Left cardiac atrium (tissue), 4 donors: ENCODE results near the gene ITPA. TPM values are rescaled to one million over a fixed set of nuclear protein-coding genes. Genes with fewer than 3 reads are reported as not detected.
A peak's percentile ranks its signal among the peaks of the same experiment; 100 is the strongest.
"Not testable (repeated sequence)": the region's sequence is repeated elsewhere in the genome, so short reads cannot be mapped to it uniquely, and the experiment has no call there.

Experiments
- ATAC-seq, 2 donors: fragments of 200-7000 bp; cut with Tn5 transposase; one replicate each; pipeline ENCODE4 v1.9.1; 2020; ENCODE audit warnings: mild to moderate bottlenecking in 2 of 2, moderate library complexity in 2 of 2
- DNase-seq: peaks from one replicate; pipeline ENCODE4 v3.0.0-alpha.2; 2020
- intact Hi-C, 2 donors: fragments of 100-400 bp; cut with DNase I; formaldehyde crosslinking; loops; one replicate each; pipeline versions ENCODE4 v1.14.1 to v1.15.1; 2022 to 2023
- total RNA-seq, 2 donors: library from RNA; stranded (reverse); fragmentation: NEBNext Ultra II Directional; extraction: Animal tissue kit (Norgen Biotek cat#: 25700); gene quantifications; one replicate each; pipeline ENCODE4 v1.2.1, GENCODE V29; 2021
- donor health status: DM: no; HTN: yes; CAD: no.
- donor health status: DM: no; HTN: yes; CAD: no; lungs with severe emphysema.
- donor health status: DM: yes; HTN: yes; CAD: no.
- donor health status: Dilated cardiomyopathy.

The ITPA gene
- total RNA-seq, 2 donors from 2014 or later = 18.7 to 25.7 TPM

DNA sequence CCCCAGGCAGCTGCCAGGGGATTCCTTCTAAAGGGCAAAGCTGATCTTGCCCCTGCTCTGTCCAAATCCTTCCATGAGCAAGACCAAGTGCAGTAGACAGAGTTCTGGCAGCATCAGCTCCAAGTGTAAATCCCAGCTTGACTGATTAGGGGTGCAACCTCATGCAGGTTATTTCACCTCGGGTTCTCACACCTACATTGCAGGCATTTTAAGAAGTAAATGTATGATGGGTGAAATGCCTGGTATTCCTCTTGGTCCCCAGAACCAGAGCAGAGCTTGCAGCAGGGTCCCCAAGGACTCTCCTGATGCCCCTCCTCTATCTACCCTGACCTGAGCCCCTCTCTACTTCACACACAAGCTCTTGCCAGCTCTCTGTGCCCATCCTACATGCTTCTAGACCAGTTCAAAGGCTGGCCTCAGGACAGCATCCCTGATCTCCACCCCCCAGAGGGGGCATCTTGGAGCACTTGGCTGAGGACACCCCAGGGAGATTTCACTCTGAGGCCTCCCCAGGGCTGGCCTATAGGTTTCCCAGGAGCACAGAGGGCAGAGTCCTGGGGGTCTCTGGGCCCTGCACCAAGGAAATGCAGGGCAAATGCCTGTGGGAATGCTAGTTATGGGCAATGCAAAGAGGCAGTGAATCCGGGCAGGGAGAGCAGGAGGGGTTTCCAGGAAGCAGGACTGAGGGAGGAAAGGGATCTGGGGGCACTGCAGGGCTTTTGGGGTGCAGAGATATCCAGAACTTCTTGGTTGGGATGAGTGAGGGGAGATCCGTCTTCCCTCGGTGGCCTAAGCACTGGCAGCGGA, 37.0 kb upstream of the ITPA start:
- DNase-seq = no peak
- no peak for ATAC-seq
- intact Hi-C loops = loop anchor here in 1 of 2 donors (10.0 kb wide), 1 partner anchor 232 kb away; the partner anchor contains the start of gene DNAAF9

DNA sequence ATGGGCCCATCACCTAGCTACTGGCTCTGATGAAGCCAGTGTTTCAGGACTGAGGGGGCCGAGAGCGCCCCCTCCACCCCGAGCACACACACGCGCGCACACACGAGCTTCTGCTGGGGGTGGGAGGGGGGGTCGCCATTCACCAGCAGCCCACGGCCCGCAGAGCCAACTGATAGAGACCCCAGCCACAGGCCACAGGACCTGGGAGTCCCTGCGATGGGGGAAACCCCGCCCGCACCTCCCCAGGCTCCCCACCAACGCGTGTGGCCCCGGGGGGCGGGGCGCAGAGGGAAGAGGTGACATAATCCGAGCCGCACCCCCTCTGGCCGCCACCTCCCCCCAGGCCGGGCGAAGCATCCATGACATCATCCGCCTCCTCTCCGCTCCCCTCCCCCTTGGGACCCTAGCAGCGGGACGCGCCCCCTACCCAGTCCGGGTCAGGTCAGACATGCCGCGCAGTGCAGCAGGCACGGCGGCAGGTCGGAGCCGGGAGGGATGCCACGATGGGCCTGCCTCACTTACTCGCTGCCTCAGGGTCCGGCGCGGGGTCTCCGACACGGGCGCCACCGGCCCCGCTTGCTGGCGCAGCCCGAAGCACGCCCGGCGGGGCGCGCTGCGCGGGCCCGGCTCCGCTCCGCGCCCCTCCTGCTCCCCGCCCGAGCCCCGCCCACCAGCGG, 36.2 kb upstream of the ITPA start, which contains the start of gene LZTS3:
Gene LZTS3 (minus strand): TSS at position 617 of the 677 bp plus-strand sequence. CDS start 6,386 bp downstream, outside the sequence.
- ATAC-seq = peak; percentile 66 to 67
- peak; percentile 81 for DNase-seq
- intact Hi-C loops = loop anchor here in 1 of 2 donors (10.0 kb wide), 1 partner anchor 232 kb away; the partner anchor contains the start of gene DNAAF9

DNA sequence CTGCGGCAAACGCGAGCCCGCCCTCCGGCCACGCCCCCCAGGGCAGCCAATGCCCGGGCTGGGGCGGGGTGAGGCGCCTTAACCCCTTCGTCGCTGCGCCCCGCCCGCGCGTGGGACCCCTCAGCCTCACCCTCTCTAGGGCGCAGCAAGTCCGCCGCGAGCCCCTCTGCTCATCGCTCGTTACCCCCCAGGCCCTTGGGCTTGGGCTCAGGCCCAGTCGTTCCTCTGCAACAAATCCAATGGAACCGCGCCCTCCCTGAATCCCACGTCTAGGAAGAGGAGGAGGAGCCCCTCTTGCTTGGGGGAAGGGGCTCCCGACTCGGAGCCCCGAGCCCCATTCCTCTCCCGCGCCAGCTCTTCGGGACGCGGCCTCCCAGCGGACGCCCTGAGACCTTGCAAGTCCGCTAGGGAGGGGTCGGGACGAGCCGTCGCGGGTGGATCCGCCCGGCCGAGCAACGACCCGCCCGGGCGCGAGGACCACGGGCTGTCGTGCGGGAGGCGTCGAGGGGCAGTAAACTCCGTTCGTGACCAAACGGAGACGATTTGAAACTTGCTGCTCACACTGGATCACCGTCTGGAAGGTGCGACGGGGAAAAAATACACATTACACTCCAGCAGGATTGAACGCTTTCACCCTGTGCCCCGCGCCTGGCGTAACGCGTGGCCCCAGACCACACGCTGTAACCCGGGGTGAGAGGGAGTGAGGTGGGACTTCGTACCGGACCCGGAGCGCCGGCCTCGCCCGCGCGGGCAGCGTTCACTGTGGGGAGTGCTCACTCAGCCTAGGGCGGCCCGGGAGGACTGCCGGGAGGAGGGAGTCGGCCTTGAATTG, 35.5 kb upstream of the ITPA start:
- peak; percentile 97 to 99 for ATAC-seq
- intact Hi-C loops = loop anchor here in 1 of 2 donors (10.0 kb wide), 1 partner anchor 231 kb away; the partner anchor contains the start of gene DNAAF9
- DNase-seq = peak; percentile 93

DNA sequence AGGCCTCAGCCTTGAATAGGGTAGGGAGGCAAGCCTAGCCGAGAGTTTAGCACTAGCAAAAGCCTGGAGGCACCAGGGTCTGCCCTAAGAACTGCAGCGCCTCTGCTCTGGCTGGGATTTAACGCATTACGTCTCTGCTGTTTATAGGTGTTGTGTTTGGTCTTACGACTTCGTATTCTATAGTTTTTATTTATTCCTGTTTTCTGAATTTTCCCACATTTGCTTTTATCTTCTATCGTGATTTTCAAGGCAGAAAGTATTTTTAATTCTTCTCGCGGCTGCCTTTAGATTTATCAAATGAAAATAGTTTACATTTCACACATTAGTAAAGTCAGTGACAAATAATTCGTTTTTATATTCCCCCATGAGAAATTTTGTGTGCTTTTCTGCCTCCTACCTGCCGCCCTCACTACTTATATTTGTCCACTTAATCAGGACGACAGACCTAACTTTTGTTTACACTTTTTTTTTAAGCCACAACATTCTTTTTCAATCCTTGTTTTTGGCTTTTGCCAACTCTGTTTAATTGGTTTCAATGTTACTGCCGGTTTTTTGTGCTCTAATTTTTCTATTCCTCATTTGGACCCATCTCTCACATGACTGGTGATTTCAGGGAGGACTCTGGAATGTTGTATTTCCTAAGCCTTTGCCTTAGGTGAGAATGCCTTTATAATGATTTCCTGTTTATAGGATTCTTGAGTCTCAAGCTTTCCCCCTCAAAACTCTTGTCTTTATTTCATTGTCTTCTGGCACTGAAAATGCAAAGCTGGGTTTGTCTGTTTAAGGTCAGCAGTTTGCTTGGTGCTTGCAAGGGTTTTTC, 34.6 kb upstream of the ITPA start:
- ATAC-seq (no peak), DNase-seq (no peak)
- intact Hi-C loops = loop anchor here in 1 of 2 donors (10.0 kb wide), 1 partner anchor 230 kb away; the partner anchor contains the start of gene DNAAF9

DNA sequence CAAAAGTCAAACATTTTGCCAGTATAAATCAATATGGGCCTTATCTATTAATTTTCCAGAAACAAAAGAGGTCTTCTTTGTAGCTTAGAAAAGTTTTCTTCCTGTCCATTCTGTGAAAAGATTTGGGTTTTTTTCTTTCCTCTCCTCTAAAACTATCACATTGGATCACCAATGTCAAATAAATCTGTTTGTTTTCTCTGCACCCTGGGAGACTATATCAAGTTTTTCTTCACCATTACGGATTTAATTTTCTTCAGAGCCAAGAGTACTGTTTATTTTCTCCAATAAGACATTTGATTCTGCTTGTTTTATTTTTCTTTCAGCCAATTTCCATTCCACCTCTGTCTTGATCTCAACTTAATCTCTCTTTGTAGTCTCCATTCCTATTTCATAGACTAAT, 34.0 kb upstream of the ITPA start:
- ATAC-seq (no peak), DNase-seq (no peak)
- intact Hi-C loops = loop anchor here in 1 of 2 donors (10.0 kb wide), 1 partner anchor 230 kb away; the partner anchor contains the start of gene DNAAF9

DNA sequence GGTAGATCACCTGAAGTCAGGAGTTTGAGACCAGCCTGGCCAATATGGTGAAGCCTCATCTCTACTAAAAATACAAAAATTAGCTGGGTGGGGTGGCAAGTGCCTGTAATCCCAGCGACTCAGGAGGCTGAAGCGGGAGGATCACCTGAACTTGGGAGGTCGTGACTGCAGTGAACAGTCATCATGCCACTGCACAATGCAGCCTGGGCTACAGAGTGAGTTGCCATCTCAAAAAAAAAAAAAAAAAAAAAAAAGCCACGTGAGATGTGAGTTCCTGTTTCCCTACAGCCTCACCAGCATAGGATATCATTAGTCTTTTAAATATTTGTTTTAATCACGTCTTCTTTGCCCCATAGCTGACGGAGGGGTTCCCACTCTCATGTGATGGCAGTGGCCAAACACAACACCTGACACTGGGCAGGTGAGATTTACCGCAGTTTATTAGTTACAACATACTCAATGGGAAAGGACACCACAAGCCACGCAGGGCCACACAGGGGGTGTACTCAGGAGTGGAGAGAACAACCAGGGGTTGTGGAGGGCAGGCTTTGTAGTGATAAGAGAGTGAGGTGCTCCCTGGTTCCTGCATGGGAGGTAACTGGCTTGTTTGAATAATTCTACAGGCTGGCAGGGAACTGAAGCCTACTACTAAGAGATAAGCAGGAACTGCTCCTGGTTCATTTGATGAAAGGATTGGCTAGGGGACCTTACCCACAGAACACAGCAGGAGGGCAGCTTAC, 31.4 kb upstream of the ITPA start:
- intact Hi-C loops = loop anchor here in 1 of 2 donors (10.0 kb wide), 1 partner anchor 227 kb away; the partner anchor contains the start of gene DNAAF9
- no peak for ATAC-seq
- DNase-seq = no peak

DNA sequence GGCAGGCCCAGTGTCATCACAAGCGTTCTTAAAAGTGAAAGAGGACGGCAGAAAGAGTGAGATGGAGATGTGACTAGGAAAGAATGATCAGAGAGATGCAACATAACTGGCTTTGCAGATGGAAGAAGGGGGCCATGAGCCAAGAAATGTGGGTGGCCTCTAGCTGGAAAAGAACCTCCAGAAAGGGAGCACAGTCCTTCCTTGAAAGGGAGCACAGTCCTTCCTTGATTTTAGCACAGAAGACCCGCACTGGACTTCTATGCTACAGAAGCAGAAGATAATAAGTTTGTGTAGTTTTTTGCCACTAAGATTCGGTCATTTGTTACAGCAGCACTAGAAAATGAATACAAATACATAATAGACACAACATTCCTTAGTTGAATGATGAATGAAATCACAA, 29.0 kb upstream of the ITPA start:
- ATAC-seq = no peak
- no peak for DNase-seq
- intact Hi-C loops = no loop called here

DNA sequence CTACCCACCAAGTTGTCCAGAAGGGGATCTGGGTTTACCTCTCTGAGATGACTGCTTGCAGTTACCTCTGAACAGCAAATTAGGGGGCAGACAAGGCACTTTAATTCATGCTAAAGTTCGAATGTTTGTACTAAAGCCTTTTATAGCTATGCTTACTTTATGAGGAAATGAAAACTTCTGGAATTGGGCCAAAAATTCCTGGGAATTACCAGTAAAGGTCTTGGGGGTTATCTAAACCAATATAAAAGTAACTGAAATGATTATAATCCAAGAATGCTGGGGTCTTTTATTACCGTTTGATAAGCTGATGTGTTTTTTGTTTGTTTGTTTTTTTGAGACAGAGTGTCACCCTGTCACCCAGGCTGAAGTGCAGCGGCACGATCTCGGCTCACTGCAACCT, 28.0 kb upstream of the ITPA start:
- ATAC-seq = no peak
- DNase-seq = no peak
- intact Hi-C loops = no loop called here

DNA sequence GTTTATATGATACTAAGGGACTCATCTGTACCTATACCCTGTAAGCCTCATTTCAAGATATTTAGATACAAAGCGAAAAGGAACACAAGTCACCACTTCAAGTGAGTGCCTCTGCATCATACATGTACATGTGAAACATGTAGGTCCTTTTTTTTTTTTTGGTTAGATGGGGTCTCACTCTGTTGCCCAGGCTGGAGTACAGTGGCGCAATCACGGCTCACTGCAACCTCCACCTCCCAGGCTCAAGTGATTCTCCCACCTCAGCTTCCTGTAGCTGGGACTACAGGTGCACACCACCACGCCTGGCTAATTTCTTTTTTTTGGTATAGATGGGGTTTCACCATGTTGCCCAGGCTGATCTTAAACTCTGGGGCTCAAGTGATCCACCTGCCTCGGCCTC, 26.9 kb upstream of the ITPA start:
- ATAC-seq, DNase-seq, intact Hi-C loops: not testable (repeated sequence)

DNA sequence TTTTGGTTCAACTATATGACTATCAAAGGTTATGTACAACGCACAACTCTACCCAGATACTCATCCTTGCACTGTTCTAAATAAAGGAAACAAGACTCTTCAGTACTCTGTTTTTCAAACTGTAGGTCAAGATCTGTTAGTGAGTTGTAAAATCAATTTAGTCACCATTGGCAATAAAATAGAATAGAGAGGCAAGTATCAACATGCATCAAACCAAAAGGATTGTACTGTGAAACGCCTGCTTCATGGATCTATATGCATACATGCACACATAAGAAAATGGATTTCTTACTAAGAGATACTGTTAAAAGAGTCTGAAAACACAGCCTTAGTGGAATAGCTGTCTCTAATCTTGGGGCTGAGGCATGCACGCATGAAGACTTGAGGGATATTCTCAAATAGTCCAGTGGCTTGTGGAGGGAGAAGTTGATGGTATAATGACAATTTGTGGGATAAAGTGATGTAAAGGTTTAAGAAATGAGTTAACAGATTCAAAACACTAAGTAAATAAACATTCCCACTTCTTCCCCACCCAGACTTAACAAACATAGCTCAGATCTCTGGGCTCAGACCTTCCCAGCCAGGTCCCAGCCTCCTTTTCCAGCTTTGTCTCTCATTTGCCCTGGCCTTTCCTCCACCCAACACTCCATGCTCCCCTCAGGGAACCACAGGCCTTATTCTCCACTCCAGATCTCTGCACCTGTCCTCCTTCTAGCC, 25.2 kb upstream of the ITPA start:
- intact Hi-C loops = no loop called here
- DNase-seq (no peak), ATAC-seq (no peak)

DNA sequence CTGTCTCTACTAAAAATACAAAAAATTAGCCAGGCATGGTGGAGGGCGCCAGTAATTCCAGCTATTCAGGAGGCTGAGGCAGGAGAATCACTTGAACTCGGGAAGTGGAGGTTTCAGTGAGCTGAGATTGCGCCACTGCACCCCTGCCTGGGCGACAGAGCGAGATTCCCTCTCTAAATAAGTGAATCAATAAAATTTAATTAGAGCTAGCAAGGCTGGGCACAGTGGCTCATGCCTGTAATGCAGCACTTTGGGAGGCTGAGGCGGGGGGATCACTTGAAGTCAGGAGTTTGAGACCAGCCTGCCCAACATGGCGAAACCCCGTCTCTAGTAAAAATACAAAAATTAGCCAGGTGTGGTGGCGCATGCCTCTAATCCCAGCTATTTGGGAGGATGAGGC, 21.4 kb upstream of the ITPA start:
- intact Hi-C loops, DNase-seq, ATAC-seq: not testable (repeated sequence)

DNA sequence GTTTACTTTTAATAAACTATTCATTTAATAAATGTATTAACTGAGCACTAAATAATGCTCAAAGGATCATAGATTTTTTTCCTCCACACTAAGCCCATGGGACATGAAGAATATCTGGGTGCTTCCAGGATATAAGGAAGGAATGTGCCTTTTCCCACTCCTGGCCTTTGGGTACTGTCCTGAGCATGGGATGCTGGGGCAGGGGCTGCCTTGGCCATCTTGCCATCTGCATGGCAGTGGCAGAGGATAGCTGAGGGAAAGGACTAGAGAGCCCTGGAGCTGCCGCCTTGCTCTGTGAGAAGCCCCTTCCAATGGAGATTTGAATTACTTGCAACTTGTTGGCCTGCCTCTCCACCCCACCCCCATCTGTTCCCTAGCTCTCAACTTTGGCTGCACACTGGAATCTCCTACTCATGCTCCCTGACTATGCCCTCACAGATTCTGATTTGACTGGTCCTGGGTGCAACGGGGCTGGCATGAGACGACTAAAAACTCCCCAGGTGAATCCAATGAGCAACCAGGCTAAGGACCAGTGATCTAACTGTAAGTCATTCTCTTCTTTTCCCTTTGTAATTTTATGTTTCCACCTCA, 20.4 kb upstream of the ITPA start:
- DNase-seq (no peak), ATAC-seq (no peak)
- intact Hi-C loops = no loop called here

DNA sequence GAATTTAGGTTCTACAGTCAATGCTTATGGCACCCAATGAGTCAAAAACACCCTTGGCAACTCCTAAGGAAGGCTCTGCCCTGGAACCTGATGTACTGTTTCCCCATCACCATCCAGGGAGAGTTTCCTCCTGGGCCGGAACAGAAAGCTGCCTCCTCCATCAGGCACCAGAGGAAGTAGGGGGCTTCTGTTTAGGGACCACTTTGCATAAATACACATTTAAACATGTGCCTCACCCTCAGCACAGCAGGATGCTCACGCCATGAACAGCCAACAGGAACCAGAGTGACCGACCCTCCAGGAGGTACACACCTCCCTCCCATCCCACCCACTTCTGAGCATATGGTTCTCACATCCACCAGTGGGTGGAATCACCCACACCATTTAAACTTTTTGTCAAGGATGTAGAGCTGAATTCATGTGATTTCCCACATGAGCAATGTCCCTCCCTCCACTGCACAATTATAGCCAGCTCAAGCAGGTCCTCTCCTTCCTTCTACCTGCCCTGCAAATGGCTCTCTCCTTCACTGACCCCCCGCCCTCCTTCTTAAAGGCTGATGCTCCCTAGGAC, 19.7 kb upstream of the ITPA start:
- no peak for DNase-seq
- intact Hi-C loops = no loop called here

DNA sequence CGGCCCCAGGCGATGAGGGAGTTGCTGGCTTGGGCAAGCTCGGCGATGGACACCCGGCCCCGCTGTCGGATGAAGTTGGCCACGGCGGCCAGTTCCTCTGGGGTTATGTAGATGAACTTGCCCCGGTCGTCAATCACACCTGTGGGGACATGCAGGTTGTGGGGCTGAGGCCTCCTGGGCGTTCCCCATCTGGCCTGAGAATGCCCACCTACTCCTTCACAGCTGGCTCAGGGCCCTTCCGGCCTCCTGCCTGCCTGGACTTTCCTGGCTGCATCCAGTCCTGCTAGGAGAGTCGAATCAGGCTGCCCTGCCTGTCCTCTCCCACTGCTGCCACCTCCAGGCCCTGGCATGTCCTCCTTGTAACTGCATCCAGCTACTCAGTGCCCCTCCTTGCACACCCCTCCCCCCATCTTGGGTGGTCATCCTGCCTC, 18.6 kb upstream of the ITPA start:
- ATAC-seq (no peak), DNase-seq (no peak)
- intact Hi-C loops = no loop called here

More for the DNA sequence above, 19.7 kb upstream of the ITPA start:
- ATAC-seq = no peak

DNA sequence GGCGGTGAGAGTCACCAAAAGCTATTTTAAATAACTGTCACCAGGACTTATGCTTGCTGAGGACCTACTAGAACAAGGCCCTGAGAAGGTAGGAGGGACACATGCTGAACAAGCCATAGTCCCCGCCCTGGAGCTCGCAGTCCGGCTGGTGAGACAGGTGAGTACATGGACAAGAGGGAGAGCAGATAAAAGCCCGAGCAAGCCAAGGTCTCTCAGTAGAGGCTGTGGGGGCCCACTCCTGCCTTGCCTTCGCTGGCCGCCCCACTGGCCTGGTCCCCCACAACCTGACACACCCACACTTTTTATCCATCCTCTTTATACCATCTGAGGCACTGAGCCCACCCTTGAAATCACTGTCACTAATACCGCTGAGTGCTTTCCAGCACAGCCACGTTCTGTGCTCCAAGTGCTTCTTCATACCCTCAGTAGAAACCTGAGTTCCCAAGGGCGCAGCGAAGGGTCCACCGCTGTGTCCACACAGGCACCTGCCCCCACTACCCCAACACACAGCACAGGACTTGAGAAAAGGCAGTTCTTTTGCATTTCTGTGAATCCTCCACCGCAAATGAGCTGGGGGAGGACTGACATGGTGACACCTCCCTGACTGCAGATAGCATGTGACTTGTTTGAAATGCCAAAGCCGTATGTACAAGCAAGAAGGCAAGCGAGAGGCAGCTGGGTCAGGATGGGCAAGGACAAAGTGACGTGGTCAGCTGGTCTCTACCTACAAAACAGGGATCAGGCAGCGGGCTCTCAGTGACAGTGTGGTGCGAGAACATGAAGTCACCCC, 16.9 kb upstream of the ITPA start:
- intact Hi-C loops = no loop called here
- ATAC-seq (no peak), DNase-seq (no peak)
